Measurements from ENCODE around the gene OSBPL2. TPM values are rescaled to one million over a fixed set of nuclear protein-coding genes. Genes with fewer than 3 reads are reported as not detected.

The OSBPL2 gene
- total RNA-seq, 1 experiment from 2014 or later, result 36.9 TPM

GRCh38 chr20:62215991-62216635, 22.2 kb upstream of the OSBPL2 start:
- no peak overlapping the region for H3K27ac ChIP-seq (ENCODE audit: low read depth, low read length)
- H3K79me2 ChIP-seq (ENCODE audit: insufficient read depth, low read length), result no peaks in the 10 kb centered on the region
- no peaks in the 10 kb centered on the region for H4K20me1 ChIP-seq (ENCODE audit: insufficient read depth)
- DNase-seq (ENCODE audit: low read depth, low spot score) (no peak), ATAC-seq (no peak)
- no peak overlapping the region for H3K4me2 ChIP-seq (ENCODE audit: low read length)
- no TSS peak for BruUV-seq (replicated peaks)
- TF ChIP-seq EZH2 (IDR thresholded peaks at IDR 0.05) (no peak), RAD21 (IDR thresholded peaks at IDR 0.05; ENCODE audit: low read depth) (no peak), ATF3 (IDR thresholded peaks at IDR 0.05) (no peak), YY1 (IDR thresholded peaks at IDR 0.05; ENCODE audit: extremely low read depth, insufficient replicate concordance, low read depth, low read length) (no peak), POLR2A (IDR thresholded peaks at IDR 0.05; ENCODE audit: borderline replicate concordance, extremely low read depth, insufficient read depth, insufficient read length) (no peak), TCF7L2 (IDR thresholded peaks at IDR 0.05; ENCODE audit: borderline replicate concordance, extremely low read depth, insufficient read depth, insufficient read length) (no peak), ZNF274 (IDR thresholded peaks at IDR 0.05; ENCODE audit: low read depth, low read length) (no peak), CBX3 (IDR thresholded peaks at IDR 0.05; ENCODE audit: low read depth) (no peak), EZH2phosphoT487 (IDR thresholded peaks at IDR 0.05; ENCODE audit: borderline replicate concordance) (no peak), MAX (IDR thresholded peaks at IDR 0.05) (no peak)
- no peak overlapping the region for H3K9ac ChIP-seq (ENCODE audit: low read length)
- intact Hi-C loops (cut with micrococcal nuclease), result no loop called here
- ChIA-PET RAD21 (ENCODE audit: low non-redundant PET in 1 of 2, low total read pairs in 2 of 2, uncharacterized antibody in 2 of 2, unreplicated experiment in 2 of 2) (no interaction called here), POLR2A (no interaction called here), CTCF (no interaction called here)
- no peaks in the 10 kb centered on the region for H3K9me3 ChIP-seq (ENCODE audit: control insufficient read depth in 1 of 2, insufficient read depth in 1 of 2, low read depth in 1 of 2, low read length in 2 of 2)
- no peaks in the 10 kb centered on the region for H3K4me1 ChIP-seq (ENCODE audit: control insufficient read depth in 1 of 2, insufficient read depth in 2 of 2, low read length in 2 of 2)
- no peak overlapping the region for H3K4me3 ChIP-seq (replicated peaks in 1 of 2; ENCODE audit: low read depth in 1 of 2, low read length in 2 of 2)
- H2AFZ ChIP-seq (ENCODE audit: low read depth, low read length, poor library complexity, severe bottlenecking), result no peak overlapping the region
- H3K36me3 ChIP-seq (ENCODE audit: control insufficient read depth in 1 of 2, insufficient read depth in 2 of 2, low read length in 2 of 2), result no peaks in the 10 kb centered on the region
- peaks cover 11% of the 10 kb centered on the region; the same call in 1 of the 2 replicates for H3K27me3 ChIP-seq (ENCODE audit: insufficient read depth, low read length)
- H3K9me2 ChIP-seq (ENCODE audit: insufficient read depth), result no peaks in the 10 kb centered on the region

Data from HCT116 (cell line).